Epithelial cell of proximal tubule (primary cell): ENCODE measurements around the gene R3HDM2. TPM values are rescaled to one million over a fixed set of nuclear protein-coding genes. Genes with fewer than 3 reads are reported as not detected.

Experiments used
- DNase-seq: peaks from one replicate; pipeline ENCODE4 v3.0.0-alpha.2; 2011; ENCODE audit warnings: low read depth
- H3K4me3 ChIP-seq: 2 replicates; pipeline ENCODE4 v1.5.1; 2011; ENCODE audit warnings: low read depth, mild to moderate bottlenecking, low read length
- total RNA-seq: library from RNA; depleted of rRNA; stranded (reverse); fragments of >200 nt; gene quantifications from 2 replicates; pipeline ENCODE4 v1.2.3, GENCODE V29; 2015
- TF ChIP-seq, protein P1 (sequence below): conservative IDR thresholded peaks from 2 replicates; pipeline ENCODE4 v1.5.1; 2012; ENCODE audit warnings: low read depth, mild to moderate bottlenecking, low read length

The R3HDM2 gene
- total RNA-seq, 1 donor from 2014 or later: 12.5 TPM

DNA sequence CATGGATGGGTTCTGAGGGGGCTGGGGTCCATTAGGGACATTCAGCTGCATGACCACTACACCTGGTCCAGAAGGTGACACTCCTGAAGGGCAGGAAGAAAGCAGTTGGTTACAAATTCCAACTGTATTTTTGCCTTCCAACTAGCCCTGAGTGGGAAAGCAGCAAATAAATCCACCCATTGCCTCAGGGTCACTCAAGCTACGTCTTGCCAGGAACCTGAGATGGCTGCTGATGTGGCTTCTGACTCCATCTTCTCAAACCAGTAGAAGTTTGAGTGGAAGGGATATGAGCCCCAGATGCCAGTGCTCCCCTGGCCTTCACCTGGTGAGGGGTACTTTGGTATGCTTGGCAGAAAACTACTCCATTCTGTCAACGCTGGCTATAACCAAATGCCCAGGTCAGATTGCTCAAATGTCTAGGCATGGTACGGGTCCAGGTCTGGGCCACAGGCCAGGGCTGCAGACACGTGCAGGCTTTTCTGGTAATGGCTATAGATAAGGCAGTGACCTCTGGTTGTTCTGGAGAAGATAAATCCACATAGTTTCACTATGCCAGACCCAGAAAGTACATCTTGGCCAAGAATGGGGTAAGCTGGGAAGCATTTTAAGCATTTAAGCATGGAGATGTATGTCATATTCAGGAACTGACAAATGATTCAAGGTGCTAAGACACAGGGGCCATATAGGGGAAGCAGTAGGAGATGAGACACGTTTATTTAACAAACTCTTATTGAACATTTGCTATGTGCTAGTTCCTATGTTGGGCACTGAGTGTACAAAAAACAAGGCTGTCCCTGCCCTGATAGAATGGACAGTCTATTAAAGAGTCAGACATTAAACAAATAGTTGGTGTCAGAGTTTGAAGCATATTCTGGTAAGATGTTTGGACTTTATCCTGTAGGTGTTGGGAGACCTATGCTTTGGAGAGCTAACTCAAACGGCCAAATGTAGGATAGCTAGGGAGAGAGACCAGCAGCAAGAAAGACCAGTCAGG lies 171.6 kb downstream of the R3HDM2 start:
- H3K4me3 ChIP-seq: no peak overlapping the region
- no peak for DNase-seq
- TF ChIP-seq, protein P1, sequence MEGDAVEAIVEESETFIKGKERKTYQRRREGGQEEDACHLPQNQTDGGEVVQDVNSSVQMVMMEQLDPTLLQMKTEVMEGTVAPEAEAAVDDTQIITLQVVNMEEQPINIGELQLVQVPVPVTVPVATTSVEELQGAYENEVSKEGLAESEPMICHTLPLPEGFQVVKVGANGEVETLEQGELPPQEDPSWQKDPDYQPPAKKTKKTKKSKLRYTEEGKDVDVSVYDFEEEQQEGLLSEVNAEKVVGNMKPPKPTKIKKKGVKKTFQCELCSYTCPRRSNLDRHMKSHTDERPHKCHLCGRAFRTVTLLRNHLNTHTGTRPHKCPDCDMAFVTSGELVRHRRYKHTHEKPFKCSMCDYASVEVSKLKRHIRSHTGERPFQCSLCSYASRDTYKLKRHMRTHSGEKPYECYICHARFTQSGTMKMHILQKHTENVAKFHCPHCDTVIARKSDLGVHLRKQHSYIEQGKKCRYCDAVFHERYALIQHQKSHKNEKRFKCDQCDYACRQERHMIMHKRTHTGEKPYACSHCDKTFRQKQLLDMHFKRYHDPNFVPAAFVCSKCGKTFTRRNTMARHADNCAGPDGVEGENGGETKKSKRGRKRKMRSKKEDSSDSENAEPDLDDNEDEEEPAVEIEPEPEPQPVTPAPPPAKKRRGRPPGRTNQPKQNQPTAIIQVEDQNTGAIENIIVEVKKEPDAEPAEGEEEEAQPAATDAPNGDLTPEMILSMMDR: no peak

DNA sequence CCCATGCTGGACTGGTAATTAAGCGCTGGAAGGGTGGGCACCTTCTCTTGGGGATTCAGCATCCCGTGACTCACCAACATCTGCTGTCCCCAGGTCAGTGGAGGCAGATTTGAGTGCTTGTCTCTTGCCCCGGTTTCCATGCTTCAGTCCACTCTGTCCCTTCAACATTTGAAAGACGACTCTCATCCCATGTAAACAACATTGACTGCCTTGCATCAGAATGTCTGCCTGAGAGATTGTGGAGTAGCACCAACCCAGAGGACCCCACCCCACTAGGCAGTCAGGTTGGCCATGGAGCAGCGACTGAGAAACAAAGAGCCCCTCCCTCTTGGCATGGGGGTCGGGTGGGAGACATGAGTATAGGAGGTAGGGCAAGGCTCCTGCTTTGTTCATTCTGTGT lies 174.9 kb downstream of the R3HDM2 start:
- TF ChIP-seq, protein P1: no peak
- DNase-seq: no peak
- no peak overlapping the region for H3K4me3 ChIP-seq

DNA sequence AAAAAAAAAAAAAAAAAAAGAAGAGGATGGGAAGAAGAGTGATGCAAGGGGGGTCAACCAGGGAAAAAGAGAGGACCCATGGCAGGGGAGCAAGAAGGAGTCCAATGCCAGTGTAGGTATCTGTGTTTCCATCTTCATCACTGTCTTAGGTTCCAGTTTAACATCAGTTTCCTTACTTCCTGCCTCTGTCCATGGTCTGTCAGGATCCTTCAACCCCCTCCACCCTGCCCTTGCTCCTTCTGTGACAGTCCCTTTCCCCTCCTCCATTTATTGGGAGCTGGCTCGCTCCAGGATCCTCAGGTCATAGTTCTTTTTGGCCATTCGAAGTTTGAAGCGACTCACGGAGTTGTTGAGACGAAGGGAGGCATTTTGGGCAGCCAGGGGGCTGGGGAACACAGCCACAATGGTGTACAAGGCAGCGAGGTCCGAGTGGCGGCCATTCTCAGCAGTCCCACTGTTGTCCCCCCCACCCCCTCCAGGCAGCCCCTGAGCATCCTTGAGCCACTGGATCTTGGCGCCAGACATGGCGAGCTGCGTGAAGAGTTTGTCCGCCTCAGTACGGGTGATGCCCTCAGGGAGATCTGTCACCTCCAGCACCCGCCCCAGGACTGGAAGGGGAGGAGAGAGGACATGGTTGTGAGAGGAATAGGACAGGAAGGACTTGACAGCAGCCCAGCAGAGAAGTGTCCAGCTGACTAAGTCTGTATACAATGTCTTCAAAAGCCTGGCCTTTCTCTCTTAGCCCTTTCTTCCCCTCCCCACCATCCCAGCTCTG lies 176.2 kb downstream of the R3HDM2 start:
- DNase-seq: no peak
- TF ChIP-seq, protein P1: no peak
- H3K4me3 ChIP-seq: no peak overlapping the region

DNA sequence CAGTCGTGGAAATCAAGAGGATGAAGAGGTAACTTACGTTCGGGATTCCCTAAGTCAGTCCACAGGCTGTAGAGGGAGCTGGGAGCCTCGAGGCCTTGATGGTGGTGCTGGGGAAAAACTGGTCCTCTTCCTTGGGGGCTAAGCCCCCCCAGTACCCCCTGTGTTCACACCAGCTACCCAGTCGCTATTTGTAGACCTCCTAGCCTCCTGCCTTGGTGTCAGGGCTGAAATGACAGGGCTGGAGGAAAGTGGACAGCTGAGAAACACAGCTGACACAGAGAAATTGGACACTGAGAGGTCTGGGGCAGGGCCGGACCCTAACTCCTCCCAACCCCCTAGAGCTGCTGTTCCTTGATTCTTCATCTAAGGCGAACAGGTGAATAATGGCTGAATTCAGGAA lies 179.9 kb downstream of the R3HDM2 start, which contains the start of gene STAC3:
Gene STAC3, minus strand, starts transcription at position 232 of the 400 bp plus-strand sequence. CDS start 1,551 bp downstream, outside the sequence.
- no peak within 1 kb of the TSS for H3K4me3 ChIP-seq
- no peak for DNase-seq
- TF ChIP-seq, protein P1: no peak

DNA sequence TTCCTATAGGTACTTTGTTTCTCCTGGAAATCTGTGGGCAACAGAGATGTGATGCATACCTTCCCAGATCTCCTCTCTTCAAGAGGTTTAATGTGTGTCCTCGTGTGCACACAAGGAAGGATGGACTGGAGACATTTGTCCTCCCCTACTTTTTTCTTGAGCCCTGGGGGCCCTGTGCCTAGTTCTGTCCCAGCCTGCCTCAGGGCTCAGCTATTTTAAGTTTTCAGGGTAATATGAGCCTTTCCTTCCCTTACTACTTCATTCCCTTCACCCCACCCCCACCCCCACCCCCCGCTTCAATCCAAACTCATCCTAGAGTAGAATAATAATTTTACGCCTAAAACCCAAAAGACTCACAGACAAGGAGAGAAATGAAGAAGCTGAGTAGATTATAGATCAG lies 180.3 kb downstream of the R3HDM2 start:
- H3K4me3 ChIP-seq: no peak overlapping the region
- DNase-seq: no peak
- TF ChIP-seq, protein P1: no peak

DNA sequence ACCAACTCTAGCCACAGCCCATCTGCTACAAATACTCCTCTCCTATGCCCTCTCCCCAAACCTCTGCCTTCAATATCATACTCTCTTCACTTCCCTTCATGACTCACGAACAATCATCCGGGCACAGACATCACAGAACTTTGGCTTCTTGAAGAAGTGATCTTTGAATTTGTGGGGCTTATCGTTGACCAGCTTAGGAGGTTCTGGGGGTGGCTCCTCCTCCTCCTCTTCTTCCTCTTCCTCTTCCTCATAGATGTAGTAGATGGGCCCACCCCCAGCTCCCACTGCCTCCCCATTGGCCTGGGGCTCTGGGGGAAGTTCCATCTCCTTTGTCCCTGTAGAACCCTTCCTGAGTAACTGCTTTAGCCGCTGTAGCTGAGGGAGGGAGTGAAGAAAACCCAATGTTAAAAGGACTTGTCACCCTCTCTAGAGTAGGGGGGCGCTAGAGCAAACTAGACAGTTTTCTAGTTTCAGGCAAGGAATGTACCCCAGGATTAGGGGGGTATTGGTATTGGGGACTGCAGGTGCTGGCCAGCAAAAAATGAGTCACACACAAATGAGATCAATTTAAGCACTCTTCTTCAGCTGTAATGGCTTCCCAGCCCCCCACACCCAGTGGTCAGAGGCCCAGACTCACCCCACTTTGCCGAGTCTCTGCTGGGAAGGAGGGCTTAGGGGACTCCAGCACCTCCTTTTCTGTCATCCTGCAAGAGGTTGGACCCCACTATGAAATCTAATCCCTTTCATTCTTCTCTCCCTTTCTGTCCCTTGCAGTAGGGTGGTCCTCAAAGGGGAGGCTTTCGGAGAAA lies 181.7 kb downstream of the R3HDM2 start:
- DNase-seq: no peak
- TF ChIP-seq, protein P1: no peak
- H3K4me3 ChIP-seq: no peak overlapping the region
